H9 (cell line): ENCODE measurements around the gene SERPINA9. TPM values are rescaled to one million over a fixed set of nuclear protein-coding genes. Genes with fewer than 3 reads are reported as not detected.
"Not testable (repeated sequence)": the region's sequence is repeated elsewhere in the genome, so short reads cannot be mapped to it uniquely, and the experiment has no call there.

Source experiments
- DNase-seq: peaks from one replicate; pipeline ENCODE4 v3.0.0-alpha.2; 2017
- H2AFZ ChIP-seq: one replicate; pipeline ENCODE4 v1.6.1; 2013; ENCODE audit warnings: mild to moderate bottlenecking, low read length, control low read depth, moderate library complexity
- H2AK5ac ChIP-seq: 2 replicates; pipeline ENCODE4 v1.6.1; 2013; ENCODE audit warnings: low read length, control low read depth, mixed read lengths; ENCODE audit not compliant: insufficient read length
- H2BK120ac ChIP-seq: one replicate; pipeline ENCODE4 v1.6.1; 2013; ENCODE audit warnings: low read depth, mild to moderate bottlenecking, low read length, control low read depth, inconsistent platforms; ENCODE audit not compliant: poor library complexity, severe bottlenecking
- H2BK12ac ChIP-seq: 2 replicates; pipeline ENCODE4 v1.6.1; 2013; ENCODE audit warnings: low read length, control low read depth, mixed read lengths, low read depth; ENCODE audit not compliant: insufficient read length
- H2BK15ac ChIP-seq: 2 replicates; pipeline ENCODE4 v1.6.1; 2013; ENCODE audit warnings: low read depth, low read length, control low read depth
- H2BK20ac ChIP-seq: one replicate; pipeline ENCODE4 v1.6.1; 2013; ENCODE audit warnings: low read depth, mild to moderate bottlenecking, low read length, control low read depth, inconsistent platforms; ENCODE audit not compliant: poor library complexity, severe bottlenecking
- H2BK5ac ChIP-seq: 2 replicates; pipeline ENCODE4 v1.6.1; 2013; ENCODE audit warnings: low read length, control low read depth, mixed read lengths; ENCODE audit not compliant: insufficient read length
- H3K14ac ChIP-seq: 2 replicates; pipeline ENCODE4 v1.6.1; 2013; ENCODE audit warnings: low read length, control low read depth; ENCODE audit not compliant: insufficient read depth
- H3K18ac ChIP-seq: 2 replicates; pipeline ENCODE4 v1.6.1; 2013; ENCODE audit warnings: low read depth, mild to moderate bottlenecking, mixed read lengths, low read length, control low read depth; ENCODE audit not compliant: insufficient read length
- H3K23ac ChIP-seq: 2 replicates; pipeline ENCODE4 v1.6.1; 2013; ENCODE audit warnings: low read length, control low read depth, mixed read lengths, low read depth; ENCODE audit not compliant: insufficient read length
- H3K23me2 ChIP-seq: 2 replicates; pipeline ENCODE4 v1.6.1; 2013; ENCODE audit warnings: low read depth, mild to moderate bottlenecking, mixed read lengths, low read length, control low read depth; ENCODE audit not compliant: insufficient read length, poor library complexity, severe bottlenecking
- H3K27ac ChIP-seq: 2 replicates; pipeline ENCODE4 v1.5.1; 2013; ENCODE audit warnings: low read length, control low read depth, mixed read lengths, low read depth; ENCODE audit not compliant: insufficient read length
- H3K27me3 ChIP-seq: 2 replicates; pipeline ENCODE4 v1.6.1; 2013; ENCODE audit warnings: low read length, control low read depth, inconsistent platforms; ENCODE audit not compliant: insufficient read depth
- H3K4ac ChIP-seq: 2 replicates; pipeline ENCODE4 v1.6.1; 2013; ENCODE audit warnings: low read depth, mild to moderate bottlenecking, control low read depth, inconsistent platforms, low read length, moderate library complexity
- H3K4me1 ChIP-seq: 2 replicates; pipeline ENCODE4 v1.6.1; 2013; ENCODE audit warnings: low read length, control low read depth, inconsistent platforms; ENCODE audit not compliant: insufficient read depth
- H3K4me2 ChIP-seq: 2 replicates; pipeline ENCODE4 v1.6.1; 2013; ENCODE audit warnings: low read length, control low read depth, mixed read lengths; ENCODE audit not compliant: insufficient read length, insufficient read depth
- H3K56ac ChIP-seq: 2 replicates; pipeline ENCODE4 v1.6.1; 2013; ENCODE audit warnings: low read depth, mild to moderate bottlenecking, mixed read lengths, low read length, control low read depth; ENCODE audit not compliant: insufficient read length
- H3K79me1 ChIP-seq: 2 replicates; pipeline ENCODE4 v1.6.1; 2013; ENCODE audit warnings: low read depth, mild to moderate bottlenecking, moderate library complexity, low read length, control low read depth, inconsistent platforms; ENCODE audit not compliant: insufficient read depth, poor library complexity, severe bottlenecking
- H3K79me2 ChIP-seq: 2 replicates; pipeline ENCODE4 v1.6.1; 2013; ENCODE audit warnings: low read length, control low read depth, inconsistent platforms; ENCODE audit not compliant: insufficient read depth
- H3K9ac ChIP-seq: 2 replicates; pipeline ENCODE4 v1.6.1; 2013; ENCODE audit warnings: low read length, control low read depth, mixed read lengths; ENCODE audit not compliant: insufficient read length; ENCODE audit errors: extremely low read depth
- H3K9me3 ChIP-seq: one replicate; pipeline ENCODE4 v1.6.1; 2013; ENCODE audit warnings: low read depth, low read length, inconsistent platforms; ENCODE audit not compliant: control insufficient read depth
- H3T11ph ChIP-seq: one replicate; pipeline ENCODE4 v1.6.1; 2013; ENCODE audit warnings: mild to moderate bottlenecking, low read length, control low read depth, inconsistent platforms
- H4K20me1 ChIP-seq: one replicate; pipeline ENCODE4 v1.6.1; 2013; ENCODE audit not compliant: control insufficient read depth, insufficient read length, insufficient read depth
- H4K5ac ChIP-seq: 2 replicates; pipeline ENCODE4 v1.6.1; 2013; ENCODE audit warnings: low read depth, mild to moderate bottlenecking, mixed read lengths, low read length, control low read depth; ENCODE audit not compliant: insufficient read length
- H4K8ac ChIP-seq: replicated peaks from 2 replicates; pipeline ENCODE4 v1.6.1; 2013; ENCODE audit warnings: low read length, control low read depth, mixed read lengths, low read depth; ENCODE audit not compliant: insufficient read length
- H4K91ac ChIP-seq: 2 replicates; pipeline ENCODE4 v1.6.1; 2013; ENCODE audit warnings: low read depth, mild to moderate bottlenecking, moderate library complexity, mixed read lengths, low read length, control low read depth; ENCODE audit not compliant: insufficient read length
- H3K27ac Mint-ChIP-seq, 3 experiments: 2 replicates in 2 of 3; 3 replicates in 1 of 3; pipeline ENCODE4 v1.8.0; 2020 to 2021; ENCODE audit warnings: mixed read lengths in 3 of 3, mild to moderate bottlenecking in 1 of 3, moderate library complexity in 1 of 3
- H3K27me3 Mint-ChIP-seq: 2 replicates; pipeline ENCODE4 v1.8.0; 2021; ENCODE audit warnings: low read depth, mild to moderate bottlenecking, moderate library complexity, mixed read lengths
- H3K36me3 Mint-ChIP-seq, 3 experiments: 2 replicates in 2 of 3; 3 replicates in 1 of 3; pipeline ENCODE4 v1.8.0; 2020 to 2021; ENCODE audit warnings: low read depth in 3 of 3, mixed read lengths in 3 of 3; ENCODE audit not compliant: insufficient read depth in 1 of 3
- H3K4me1 Mint-ChIP-seq, 2 experiments: 2 replicates each; pipeline ENCODE4 v1.8.0; 2020; ENCODE audit warnings: mixed read lengths in 2 of 2
- H3K4me3 Mint-ChIP-seq, 2 experiments: 2 replicates in 1 of 2; 3 replicates in 1 of 2; pipeline ENCODE4 v1.8.0; 2020 to 2021; ENCODE audit warnings: mild to moderate bottlenecking in 2 of 2, mixed read lengths in 2 of 2, moderate library complexity in 1 of 2
- H3K9me3 Mint-ChIP-seq, 2 experiments: 2 replicates in 1 of 2; 3 replicates in 1 of 2; pipeline ENCODE4 v1.8.0; 2020; ENCODE audit warnings: mild to moderate bottlenecking in 2 of 2, mixed read lengths in 2 of 2, moderate library complexity in 1 of 2
- CTCF ChIP-seq: fragments of 200-600 bp; sonication (generic); conservative IDR thresholded peaks from 3 replicates; pipeline ENCODE4 v1.8.0; 2021; ENCODE audit warnings: antibody characterized with exemption, mild to moderate bottlenecking
- WGBS: extraction: QIAGEN DNeasy Blood & Tissue Kit; methylation state at CpG from one replicate; pipeline ENCODE4 v1.1.7; 2013; ENCODE audit warnings: missing lambda C conversion rate, low lambda C conversion rate, mixed read lengths; ENCODE audit not compliant: insufficient read length; ENCODE audit errors: extremely low coverage; 5-methylcytosine and 5-hydroxymethylcytosine counted together
- total RNA-seq: library from RNA; stranded (reverse); gene quantifications from 2 replicates; pipeline ENCODE4 v1.2.1, GENCODE V29; 2021

The SERPINA9 gene
- total RNA-seq, 1 experiment from 2014 or later = not detected

- no peak overlapping the region for H2AK5ac ChIP-seq
- no peak overlapping the region for H3K18ac ChIP-seq
- no peak for DNase-seq
- no peak overlapping the region for H3K27ac Mint-ChIP-seq
- no peak overlapping the region for H3K27ac ChIP-seq
- H3K4me3 Mint-ChIP-seq = no peak overlapping the region
- H4K5ac ChIP-seq = no peak overlapping the region
- H3K9me3 ChIP-seq = no peaks in the 10 kb centered on the region
- no peaks in the 10 kb centered on the region for H3K27me3 ChIP-seq
- H3K79me1 ChIP-seq = no peaks in the 10 kb centered on the region
- WGBS = no CpG with 5 or more reads among the region's 10 CpGs
- no peak overlapping the region for H2BK15ac ChIP-seq
- H3T11ph ChIP-seq = no peak overlapping the region
- no peak overlapping the region for H3K9ac ChIP-seq
- no peak overlapping the region for H3K56ac ChIP-seq
- H4K20me1 ChIP-seq = no peaks in the 10 kb centered on the region
- H3K27me3 Mint-ChIP-seq = peaks cover 3% of the 10 kb centered on the region; the same call in 1 of the 2 replicates
- H4K91ac ChIP-seq = no peak overlapping the region
- peaks cover 12 to 19% of the 10 kb centered on the region in 2 experiments for H3K4me1 Mint-ChIP-seq
- no peak overlapping the region for H2BK12ac ChIP-seq
- no peak overlapping the region for H2AFZ ChIP-seq
- H3K14ac ChIP-seq = no peak overlapping the region
- no peak overlapping the region for H2BK5ac ChIP-seq
- no peaks in the 10 kb centered on the region for H3K23me2 ChIP-seq
- TF ChIP-seq CTCF = no peak
- peaks cover 14 to 16% of the 10 kb centered on the region in 2 experiments for H3K9me3 Mint-ChIP-seq
- H3K23ac ChIP-seq = no peak overlapping the region
- peaks cover 4% of the 10 kb centered on the region; the same call in 1 of the 2 replicates for H3K4me1 ChIP-seq
- no peak overlapping the region for H2BK20ac ChIP-seq
- H3K4me2 ChIP-seq = no peak overlapping the region
- no peak overlapping the region for H4K8ac ChIP-seq
- no peaks in the 10 kb centered on the region for H3K79me2 ChIP-seq
- no peak overlapping the region for H3K4ac ChIP-seq
- peaks cover 0 to 10% (median 8%) of the 10 kb centered on the region in 3 experiments; a peak in 5 of 7 replicates for H3K36me3 Mint-ChIP-seq
- no peak overlapping the region for H2BK120ac ChIP-seq
Observed at GRCh38 chr14:94483071-94483451, 7.1 kb upstream of the SERPINA9 start.

- DNase-seq, H3K4me2 ChIP-seq, H2AK5ac ChIP-seq, H3K27ac ChIP-seq, H3K27ac Mint-ChIP-seq, H2BK20ac ChIP-seq, H3K56ac ChIP-seq, H2BK120ac ChIP-seq, H3K23ac ChIP-seq, H3K14ac ChIP-seq, H3K79me1 ChIP-seq, H3K23me2 ChIP-seq, H4K91ac ChIP-seq, H3K18ac ChIP-seq, H3T11ph ChIP-seq, H4K5ac ChIP-seq, H3K4me1 ChIP-seq, H3K9me3 ChIP-seq, H3K79me2 ChIP-seq, H4K8ac ChIP-seq, H2BK15ac ChIP-seq, H3K27me3 ChIP-seq, H2AFZ ChIP-seq, H4K20me1 ChIP-seq, H3K4me3 Mint-ChIP-seq, H3K9ac ChIP-seq, H3K27me3 Mint-ChIP-seq, H2BK12ac ChIP-seq, H3K4ac ChIP-seq, H2BK5ac ChIP-seq: not testable (repeated sequence)
- WGBS = no CpG with 5 or more reads among the region's 10 CpGs
- Mint-ChIP-seq H3K36me3 (peaks cover 2 to 16% (median 10%) of the 10 kb centered on the region in 3 experiments; a peak in 5 of 7 replicates), H3K4me1 (peaks cover 12 to 17% of the 10 kb centered on the region in 2 experiments), H3K9me3 (peaks cover 21% of the 10 kb centered on the region in 2 experiments)
Observed at GRCh38 chr14:94482132-94483070, 6.4 kb upstream of the SERPINA9 start.
